Measurements from ENCODE around the gene SMPDL3B.

The SMPDL3B gene, protein sequence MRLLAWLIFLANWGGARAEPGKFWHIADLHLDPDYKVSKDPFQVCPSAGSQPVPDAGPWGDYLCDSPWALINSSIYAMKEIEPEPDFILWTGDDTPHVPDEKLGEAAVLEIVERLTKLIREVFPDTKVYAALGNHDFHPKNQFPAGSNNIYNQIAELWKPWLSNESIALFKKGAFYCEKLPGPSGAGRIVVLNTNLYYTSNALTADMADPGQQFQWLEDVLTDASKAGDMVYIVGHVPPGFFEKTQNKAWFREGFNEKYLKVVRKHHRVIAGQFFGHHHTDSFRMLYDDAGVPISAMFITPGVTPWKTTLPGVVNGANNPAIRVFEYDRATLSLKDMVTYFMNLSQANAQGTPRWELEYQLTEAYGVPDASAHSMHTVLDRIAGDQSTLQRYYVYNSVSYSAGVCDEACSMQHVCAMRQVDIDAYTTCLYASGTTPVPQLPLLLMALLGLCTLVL

DNA sequence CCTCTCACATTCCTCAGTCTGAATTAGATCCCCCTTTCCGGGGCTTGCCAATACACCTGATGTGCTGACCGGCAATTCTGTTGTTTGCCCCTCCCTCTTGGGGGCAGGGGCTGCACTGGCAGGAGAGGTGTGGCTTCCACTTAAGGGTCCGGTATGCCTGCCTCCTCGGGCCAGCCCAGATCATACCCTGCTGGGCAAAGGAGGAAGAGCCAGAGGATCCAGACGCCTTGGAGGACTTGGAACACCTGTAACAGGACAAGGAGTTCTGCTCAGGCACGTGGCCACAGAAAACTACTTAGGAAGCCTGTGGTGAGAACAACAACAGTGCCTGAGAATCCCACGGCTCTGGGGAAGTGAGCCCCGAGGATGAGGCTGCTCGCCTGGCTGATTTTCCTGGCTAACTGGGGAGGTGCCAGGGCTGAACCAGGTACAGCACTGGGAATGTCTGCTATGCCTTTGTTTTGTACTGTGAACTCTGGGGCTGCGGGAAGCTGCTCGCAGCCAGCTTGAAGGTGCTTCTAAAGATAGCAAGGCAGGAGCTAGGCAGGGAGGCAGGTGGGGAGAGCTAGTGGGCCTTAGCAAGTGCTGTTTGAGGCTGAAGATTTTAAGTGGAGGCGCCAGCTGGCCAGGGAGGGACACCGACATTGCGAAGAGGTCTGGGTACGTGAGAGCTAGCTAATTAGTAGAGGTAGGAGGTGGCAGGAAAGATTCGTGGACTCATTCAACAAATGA lies at the start of gene SMPDL3B:
SMPDL3B (plus strand) TSS at position 183 of the 732 bp plus-strand sequence; CDS start at position 367, 184 bp downstream.
- TF ChIP-seq, protein P1, sequence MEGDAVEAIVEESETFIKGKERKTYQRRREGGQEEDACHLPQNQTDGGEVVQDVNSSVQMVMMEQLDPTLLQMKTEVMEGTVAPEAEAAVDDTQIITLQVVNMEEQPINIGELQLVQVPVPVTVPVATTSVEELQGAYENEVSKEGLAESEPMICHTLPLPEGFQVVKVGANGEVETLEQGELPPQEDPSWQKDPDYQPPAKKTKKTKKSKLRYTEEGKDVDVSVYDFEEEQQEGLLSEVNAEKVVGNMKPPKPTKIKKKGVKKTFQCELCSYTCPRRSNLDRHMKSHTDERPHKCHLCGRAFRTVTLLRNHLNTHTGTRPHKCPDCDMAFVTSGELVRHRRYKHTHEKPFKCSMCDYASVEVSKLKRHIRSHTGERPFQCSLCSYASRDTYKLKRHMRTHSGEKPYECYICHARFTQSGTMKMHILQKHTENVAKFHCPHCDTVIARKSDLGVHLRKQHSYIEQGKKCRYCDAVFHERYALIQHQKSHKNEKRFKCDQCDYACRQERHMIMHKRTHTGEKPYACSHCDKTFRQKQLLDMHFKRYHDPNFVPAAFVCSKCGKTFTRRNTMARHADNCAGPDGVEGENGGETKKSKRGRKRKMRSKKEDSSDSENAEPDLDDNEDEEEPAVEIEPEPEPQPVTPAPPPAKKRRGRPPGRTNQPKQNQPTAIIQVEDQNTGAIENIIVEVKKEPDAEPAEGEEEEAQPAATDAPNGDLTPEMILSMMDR (conservative IDR thresholded peaks at IDR 0.05; ENCODE audit: control insufficient read depth, insufficient read depth, low read depth, low read length) = no peak
- no peak within 1 kb of the TSS for H3K4me3 ChIP-seq (ENCODE audit: control insufficient read depth, low read depth, low read length)

DNA sequence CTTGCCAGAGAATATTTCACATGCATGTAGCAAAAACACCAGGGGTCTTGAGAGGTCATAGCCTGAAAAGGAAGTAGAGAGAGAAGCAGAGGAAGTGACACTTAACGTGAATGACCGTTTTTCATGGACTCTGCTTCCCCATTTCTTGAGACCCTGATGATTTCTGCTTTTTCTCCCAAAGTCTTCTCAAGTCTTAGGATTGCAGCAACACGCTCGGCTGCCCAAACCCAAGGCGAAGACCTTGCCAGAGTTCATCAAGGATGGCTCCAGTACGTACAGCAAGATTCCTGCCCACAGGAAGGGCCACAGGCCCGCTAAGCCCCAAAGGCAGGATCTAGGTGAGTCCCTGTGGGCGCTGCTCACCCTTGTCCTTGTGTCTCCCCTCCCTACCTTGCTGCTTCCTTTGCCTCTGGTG lies 49.7 kb upstream of the SMPDL3B start:
- no peak for DNase-seq (ENCODE audit: low read depth)
- no peak overlapping the region for H3K4me3 ChIP-seq (ENCODE audit: control insufficient read depth, low read depth, low read length)
- TF ChIP-seq, protein P1 (conservative IDR thresholded peaks at IDR 0.05; ENCODE audit: control insufficient read depth, insufficient read depth, low read depth, low read length) = no peak

More for the DNA sequence above, at the start of gene SMPDL3B:
- no peak for DNase-seq (ENCODE audit: low read depth)

DNA sequence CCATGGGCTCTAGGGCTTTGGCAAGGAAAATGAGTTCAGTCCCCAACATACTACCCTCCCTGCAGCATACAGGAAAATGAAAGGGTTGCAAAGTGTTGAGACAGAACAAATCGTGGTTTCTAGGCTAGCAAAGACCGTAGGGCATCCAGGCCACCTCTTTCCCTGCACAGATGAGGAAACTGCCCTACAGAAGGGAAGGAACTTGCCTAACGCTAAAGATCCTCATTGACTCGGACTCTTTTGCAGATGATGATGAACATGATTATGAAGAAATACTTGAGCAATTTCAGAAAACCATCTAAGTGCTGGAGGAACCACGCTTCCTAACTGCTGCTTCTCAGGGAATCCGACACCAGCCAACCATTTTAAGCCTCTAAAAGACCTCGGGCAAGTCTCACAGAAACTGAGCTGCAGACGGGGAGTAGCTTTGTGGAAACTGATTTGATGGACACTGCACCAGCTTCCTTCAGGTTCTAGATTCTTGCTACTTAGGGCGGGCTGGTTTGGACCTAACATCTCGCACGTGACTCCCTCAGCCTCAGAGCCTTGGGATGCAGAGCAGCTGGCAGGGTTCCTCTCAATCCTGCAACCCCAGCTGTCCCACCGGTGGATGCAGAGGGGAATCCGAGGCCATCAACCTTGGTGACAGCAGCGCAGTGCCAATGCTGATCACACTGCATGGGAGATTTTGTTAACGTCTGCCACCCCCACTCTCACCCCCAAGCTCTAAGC lies 49.0 kb upstream of the SMPDL3B start:
- TF ChIP-seq, protein P1 (conservative IDR thresholded peaks at IDR 0.05; ENCODE audit: control insufficient read depth, insufficient read depth, low read depth, low read length) = no peak
- DNase-seq (ENCODE audit: low read depth) = no peak
- H3K4me3 ChIP-seq (ENCODE audit: control insufficient read depth, low read depth, low read length) = no peak overlapping the region

DNA sequence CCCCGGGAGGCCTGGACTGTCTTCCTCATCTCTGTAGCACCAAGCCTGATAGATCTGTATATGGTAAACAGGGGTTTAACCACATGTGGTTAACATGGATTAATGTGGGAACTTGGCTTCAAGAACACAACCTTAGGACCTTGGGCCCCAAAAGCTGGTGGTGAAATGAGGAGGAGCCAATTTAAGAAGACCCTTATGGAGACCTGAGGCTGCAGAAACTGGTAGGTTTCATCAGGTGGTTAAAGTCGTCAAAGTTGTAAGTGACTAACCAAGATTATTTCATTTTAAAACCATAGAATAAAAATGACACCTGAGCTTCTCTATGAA lies 48.5 kb upstream of the SMPDL3B start:
- TF ChIP-seq, protein P1 (conservative IDR thresholded peaks at IDR 0.05; ENCODE audit: control insufficient read depth, insufficient read depth, low read depth, low read length) = no peak
- no peak for DNase-seq (ENCODE audit: low read depth)
- no peak overlapping the region for H3K4me3 ChIP-seq (ENCODE audit: control insufficient read depth, low read depth, low read length)

DNA sequence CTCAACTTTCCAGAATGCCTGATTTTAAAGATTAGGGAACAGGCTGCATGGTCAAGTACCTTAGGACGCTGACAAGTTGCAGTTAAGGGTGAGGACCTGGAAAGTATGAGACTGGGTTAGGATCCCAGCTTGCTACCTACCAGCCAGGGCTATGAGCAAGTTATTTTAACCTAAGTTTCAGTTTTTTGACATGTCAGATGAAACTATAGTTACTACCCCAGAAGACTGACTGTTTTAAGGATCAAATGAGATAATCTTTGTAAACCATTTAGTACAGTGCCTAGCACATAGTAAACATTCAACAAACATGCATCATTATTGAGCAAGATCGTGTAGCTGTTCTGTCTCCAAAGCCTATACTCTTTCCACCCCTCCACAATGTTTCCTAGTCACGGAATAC lies 48.1 kb upstream of the SMPDL3B start:
- no peak for DNase-seq (ENCODE audit: low read depth)
- TF ChIP-seq, protein P1 (conservative IDR thresholded peaks at IDR 0.05; ENCODE audit: control insufficient read depth, insufficient read depth, low read depth, low read length) = no peak
- H3K4me3 ChIP-seq (ENCODE audit: control insufficient read depth, low read depth, low read length) = no peak overlapping the region

DNA sequence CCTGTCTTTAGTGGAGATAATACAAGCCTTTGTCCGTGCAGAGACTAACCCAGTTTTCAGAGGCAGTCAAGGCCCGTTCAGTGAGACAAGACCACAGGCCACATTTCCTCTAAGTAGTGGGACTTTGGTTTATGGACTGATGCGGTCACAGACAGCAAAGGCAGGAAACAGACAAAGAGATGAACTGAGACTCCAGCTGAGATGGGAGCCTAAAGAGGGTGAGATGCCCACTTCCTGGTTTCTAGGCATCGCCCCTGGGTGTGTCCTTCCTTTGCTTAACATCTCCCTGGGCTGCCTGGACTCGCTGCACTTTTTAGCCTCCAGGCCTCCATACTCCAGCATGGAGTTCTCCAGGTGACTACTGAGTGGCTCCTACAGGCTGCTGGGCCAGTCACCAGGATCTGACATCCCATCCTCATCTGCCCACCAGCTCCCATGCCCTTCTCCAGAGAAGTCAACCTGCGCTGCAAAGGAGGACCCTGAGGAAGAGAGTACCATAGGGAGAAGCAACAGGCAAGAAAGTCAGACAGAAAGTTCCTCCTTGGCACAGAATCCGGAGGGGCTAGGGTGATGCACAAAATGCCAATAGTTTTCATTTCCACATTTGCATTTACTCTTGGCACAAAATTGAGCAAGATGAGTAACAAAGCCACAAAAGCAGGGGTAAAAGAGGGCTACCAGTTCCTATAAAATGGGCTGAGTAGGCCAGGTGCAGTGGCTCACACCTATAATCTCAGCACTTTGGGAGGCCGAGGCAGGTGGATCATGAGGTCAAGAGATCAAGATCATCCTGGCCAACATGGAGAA lies 47.4 kb upstream of the SMPDL3B start:
- DNase-seq (ENCODE audit: low read depth) = no peak
- TF ChIP-seq, protein P1 (conservative IDR thresholded peaks at IDR 0.05; ENCODE audit: control insufficient read depth, insufficient read depth, low read depth, low read length) = no peak
- H3K4me3 ChIP-seq (ENCODE audit: control insufficient read depth, low read depth, low read length) = no peak overlapping the region
